OCI-LY3 (cell line): ENCODE data around the gene RIMKLA.

Source experiments
- H2AFZ ChIP-seq: fragments of 200-600, 300-600 bp; shearing (Covaris generic); 2 replicates; pipeline ENCODE4 v1.6.0; 2014; ENCODE audit warnings: antibody characterized with exemption, low read depth, low read length
- H3K27ac ChIP-seq: fragments of 200-600, 300-600 bp; sonication (generic); 2 replicates; pipeline ENCODE4 v1.5.1; 2014; ENCODE audit warnings: mild to moderate bottlenecking, low read length, moderate library complexity, mixed read lengths
- H3K27me3 ChIP-seq: fragments of 200-600, 300-600 bp; sonication (generic); 2 replicates; pipeline ENCODE4 v1.6.1; 2014; ENCODE audit warnings: low read depth, low read length, mixed read lengths
- H3K36me3 ChIP-seq: fragments of 200-600, 300-600 bp; sonication (generic); replicated peaks from 2 replicates; pipeline ENCODE3; 2014; ENCODE audit warnings: low read depth, low read length, mixed read lengths
- H3K4me1 ChIP-seq: fragments of 300-600, 200-600 bp; sonication (generic); 2 replicates; pipeline ENCODE4 v1.6.1; 2014; ENCODE audit warnings: low read length, mixed read lengths
- H3K4me2 ChIP-seq: fragments of 200-600, 300-600 bp; sonication (generic); 2 replicates; pipeline ENCODE4 v1.6.1; 2014; ENCODE audit warnings: low read length, mixed read lengths
- H3K4me3 ChIP-seq: fragments of 300-600, 200-600 bp; sonication (generic); 2 replicates; pipeline ENCODE4 v1.5.1; 2014; ENCODE audit warnings: antibody characterized with exemption, mild to moderate bottlenecking, low read length, moderate library complexity
- H3K79me2 ChIP-seq: fragments of 300-600, 200-600 bp; shearing (Covaris generic); 2 replicates; pipeline ENCODE4 v1.6.1; 2014; ENCODE audit warnings: mild to moderate bottlenecking, low read length, mixed read lengths
- H3K9ac ChIP-seq: fragments of 300-600, 200-600 bp; shearing (Covaris generic); 2 replicates; pipeline ENCODE4 v1.6.0; 2014; ENCODE audit warnings: mild to moderate bottlenecking, low read length, moderate library complexity
- H3K9me3 ChIP-seq: fragments of 200-600, 300-600 bp; shearing (Covaris generic); 2 replicates; pipeline ENCODE4 v1.6.1; 2014; ENCODE audit warnings: low read length, mixed read lengths; ENCODE audit not compliant: insufficient read depth
- H4K20me1 ChIP-seq: fragments of 200-600, 300-600 bp; sonication (generic); 2 replicates; pipeline ENCODE4 v1.6.1; 2016; ENCODE audit warnings: low read length, mixed read lengths; ENCODE audit not compliant: insufficient read depth
- EZH2phosphoT487 ChIP-seq: fragments of 200-600 bp; shearing (Covaris generic); IDR thresholded peaks from 2 replicates; pipeline ENCODE4 v1.6.1; 2018; ENCODE audit warnings: antibody characterized with exemption, mixed run types, low read depth
- TF ChIP-seq, protein P1 (sequence below): fragments of 200-600, 300-600 bp; sonication (generic); IDR thresholded peaks from 2 replicates; pipeline ENCODE4 v1.5.1; 2014; ENCODE audit warnings: antibody characterized with exemption, low read length, low read depth

The RIMKLA gene

DNA sequence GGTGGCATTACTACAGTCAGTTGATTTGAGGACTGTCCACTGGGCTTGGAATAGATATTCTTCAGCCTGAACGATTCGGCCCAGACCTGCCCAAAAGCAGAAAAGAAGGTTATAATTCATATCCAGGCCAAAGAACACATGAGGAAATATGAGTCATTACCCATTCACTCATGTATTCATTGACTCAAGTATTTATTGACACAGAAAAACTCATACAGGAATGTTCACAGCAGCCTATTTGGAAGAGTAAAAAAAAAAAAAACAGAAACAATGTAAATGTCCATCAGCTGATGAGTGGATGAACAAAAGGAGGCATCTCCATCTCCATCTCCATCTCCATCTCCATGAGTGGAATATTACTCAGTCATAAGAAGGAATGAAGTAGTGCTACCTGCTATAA lies 59.3 kb downstream of the RIMKLA start:
- H3K4me3 ChIP-seq, result no peak overlapping the region
- H2AFZ ChIP-seq, result no peak overlapping the region
- no peaks in the 10 kb centered on the region for H3K79me2 ChIP-seq
- no peaks in the 10 kb centered on the region for H3K27me3 ChIP-seq
- H3K9me3 ChIP-seq, result no peaks in the 10 kb centered on the region
- H3K4me2 ChIP-seq, result no peak overlapping the region
- no peaks in the 10 kb centered on the region for H3K4me1 ChIP-seq
- no peaks in the 10 kb centered on the region for H4K20me1 ChIP-seq
- no peak overlapping the region for H3K27ac ChIP-seq
- TF ChIP-seq EZH2phosphoT487, result no peak
- TF ChIP-seq, protein P1, sequence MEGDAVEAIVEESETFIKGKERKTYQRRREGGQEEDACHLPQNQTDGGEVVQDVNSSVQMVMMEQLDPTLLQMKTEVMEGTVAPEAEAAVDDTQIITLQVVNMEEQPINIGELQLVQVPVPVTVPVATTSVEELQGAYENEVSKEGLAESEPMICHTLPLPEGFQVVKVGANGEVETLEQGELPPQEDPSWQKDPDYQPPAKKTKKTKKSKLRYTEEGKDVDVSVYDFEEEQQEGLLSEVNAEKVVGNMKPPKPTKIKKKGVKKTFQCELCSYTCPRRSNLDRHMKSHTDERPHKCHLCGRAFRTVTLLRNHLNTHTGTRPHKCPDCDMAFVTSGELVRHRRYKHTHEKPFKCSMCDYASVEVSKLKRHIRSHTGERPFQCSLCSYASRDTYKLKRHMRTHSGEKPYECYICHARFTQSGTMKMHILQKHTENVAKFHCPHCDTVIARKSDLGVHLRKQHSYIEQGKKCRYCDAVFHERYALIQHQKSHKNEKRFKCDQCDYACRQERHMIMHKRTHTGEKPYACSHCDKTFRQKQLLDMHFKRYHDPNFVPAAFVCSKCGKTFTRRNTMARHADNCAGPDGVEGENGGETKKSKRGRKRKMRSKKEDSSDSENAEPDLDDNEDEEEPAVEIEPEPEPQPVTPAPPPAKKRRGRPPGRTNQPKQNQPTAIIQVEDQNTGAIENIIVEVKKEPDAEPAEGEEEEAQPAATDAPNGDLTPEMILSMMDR, result no peak
- H3K9ac ChIP-seq, result no peak overlapping the region
- H3K36me3 ChIP-seq, result no peaks in the 10 kb centered on the region

DNA sequence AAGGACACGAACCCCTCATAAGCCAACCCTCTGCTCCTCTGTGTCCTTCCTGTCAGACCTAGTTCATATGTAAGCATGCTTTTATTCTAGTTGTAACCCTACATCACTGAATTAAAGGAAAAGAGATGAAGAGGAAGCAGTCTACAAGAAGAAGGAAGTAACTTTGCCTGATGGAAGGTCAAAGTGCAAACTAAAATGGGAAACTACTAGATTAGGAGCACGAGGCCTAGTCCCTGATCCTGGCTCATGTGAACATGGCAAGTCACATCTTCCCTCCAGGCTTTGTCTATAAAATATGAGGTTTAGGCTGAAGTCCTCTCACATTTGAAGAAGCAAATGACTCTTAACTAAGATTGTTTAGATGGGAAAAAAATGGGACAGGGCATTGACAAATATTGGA lies 62.1 kb downstream of the RIMKLA start:
- H3K9ac ChIP-seq, result no peak overlapping the region
- H3K36me3 ChIP-seq, result no peaks in the 10 kb centered on the region
- H3K4me3 ChIP-seq, result no peak overlapping the region
- no peak for TF ChIP-seq EZH2phosphoT487
- TF ChIP-seq, protein P1, result no peak
- H3K27ac ChIP-seq, result no peak overlapping the region
- no peaks in the 10 kb centered on the region for H3K79me2 ChIP-seq
- no peak overlapping the region for H2AFZ ChIP-seq
- no peak overlapping the region for H3K4me2 ChIP-seq
- no peaks in the 10 kb centered on the region for H3K4me1 ChIP-seq
- no peaks in the 10 kb centered on the region for H4K20me1 ChIP-seq
- H3K9me3 ChIP-seq, result no peaks in the 10 kb centered on the region
- H3K27me3 ChIP-seq, result no peaks in the 10 kb centered on the region

DNA sequence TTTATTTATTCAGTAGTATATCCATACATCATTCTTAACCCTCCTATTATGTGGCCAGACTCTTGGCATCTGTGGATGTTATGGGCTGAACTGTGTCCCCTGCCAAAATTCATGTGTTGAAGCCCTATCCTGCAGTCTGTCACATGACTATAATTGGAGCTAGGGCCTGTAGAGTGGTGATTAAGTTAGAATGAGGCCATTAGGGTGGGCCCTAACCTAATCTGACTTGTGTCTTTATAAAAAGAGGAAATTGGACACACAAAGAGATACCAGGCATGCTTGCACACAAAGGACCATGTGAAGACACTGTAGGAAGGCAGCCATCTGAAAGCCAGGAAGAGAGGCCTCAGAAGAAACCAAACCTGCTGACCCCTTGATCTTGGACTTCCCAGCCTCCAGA lies 68.7 kb downstream of the RIMKLA start:
- Histone ChIP-seq H3K27ac (no peak overlapping the region), H3K4me3 (no peak overlapping the region), H3K36me3 (no peaks in the 10 kb centered on the region), H3K27me3 (no peaks in the 10 kb centered on the region), H3K4me2 (no peak overlapping the region), H2AFZ (no peak overlapping the region), H3K4me1 (no peaks in the 10 kb centered on the region), H3K9ac (no peak overlapping the region), H4K20me1 (no peaks in the 10 kb centered on the region), H3K79me2 (no peaks in the 10 kb centered on the region), H3K9me3 (no peaks in the 10 kb centered on the region)
- TF ChIP-seq, protein P1, result no peak
- no peak for TF ChIP-seq EZH2phosphoT487

DNA sequence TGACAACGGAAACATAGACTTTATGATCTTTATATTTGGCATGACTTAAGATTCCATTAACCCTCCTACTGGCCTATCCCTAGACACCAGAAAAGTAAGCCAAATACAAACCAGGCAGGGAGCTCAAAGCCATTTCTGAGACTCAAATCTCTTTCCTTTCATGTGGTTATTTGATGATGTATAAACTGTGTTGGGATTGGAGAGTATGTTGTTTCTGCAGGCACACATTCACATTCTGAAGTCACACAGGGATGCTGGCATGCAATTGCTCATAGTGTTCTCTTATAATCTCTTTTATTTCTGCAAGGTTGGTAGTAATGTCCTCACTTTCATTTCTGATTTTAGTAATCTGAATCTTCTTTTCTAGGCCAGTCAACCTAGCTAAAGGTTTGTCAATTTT lies 69.5 kb downstream of the RIMKLA start:
- no peaks in the 10 kb centered on the region for H3K9me3 ChIP-seq
- no peaks in the 10 kb centered on the region for H3K27me3 ChIP-seq
- no peaks in the 10 kb centered on the region for H4K20me1 ChIP-seq
- TF ChIP-seq EZH2phosphoT487, result no peak
- TF ChIP-seq, protein P1, result no peak
- no peak overlapping the region for H2AFZ ChIP-seq
- no peak overlapping the region for H3K27ac ChIP-seq
- H3K4me2 ChIP-seq, result no peak overlapping the region
- H3K36me3 ChIP-seq, result no peaks in the 10 kb centered on the region
- H3K4me1 ChIP-seq, result no peaks in the 10 kb centered on the region
- H3K9ac ChIP-seq, result no peak overlapping the region
- no peak overlapping the region for H3K4me3 ChIP-seq
- H3K79me2 ChIP-seq, result no peaks in the 10 kb centered on the region
